Neural crest cell (in vitro differentiated cells): Measurements from ENCODE around the gene VANGL2. TPM values are rescaled to one million over a fixed set of nuclear protein-coding genes. Genes with fewer than 3 reads are reported as not detected.

Source experiments
- DNase-seq: peaks from one replicate; pipeline ENCODE4 v3.0.0; 2021; ENCODE audit warnings: low read depth, mixed read lengths, low spot score
- H3K27ac Mint-ChIP-seq: one replicate; pipeline ENCODE4 v1.8.0; 2021; ENCODE audit warnings: mild to moderate bottlenecking, mixed read lengths; ENCODE audit not compliant: unreplicated experiment
- H3K27me3 Mint-ChIP-seq: 2 replicates; pipeline ENCODE4 v1.8.0; 2021; ENCODE audit warnings: low read depth, mild to moderate bottlenecking, mixed read lengths
- H3K36me3 Mint-ChIP-seq: 2 replicates; pipeline ENCODE4 v1.8.0; 2021; ENCODE audit warnings: low read depth, mild to moderate bottlenecking, mixed read lengths
- H3K4me1 Mint-ChIP-seq: 2 replicates; pipeline ENCODE4 v1.8.0; 2021; ENCODE audit warnings: mixed read lengths
- H3K4me3 Mint-ChIP-seq: one replicate; pipeline ENCODE4 v1.8.0; 2021; ENCODE audit warnings: mild to moderate bottlenecking, mixed read lengths
- H3K9me3 Mint-ChIP-seq: 2 replicates; pipeline ENCODE4 v1.8.0; 2021; ENCODE audit warnings: mixed read lengths
- total RNA-seq: library from RNA; stranded (reverse); gene quantifications from 2 replicates; pipeline ENCODE4 v1.2.1, GENCODE V29; 2021
- TF ChIP-seq, protein P1 (sequence below): fragments of 200-600 bp; sonication (generic); conservative IDR thresholded peaks from 2 replicates; pipeline ENCODE4 v1.5.0; 2021; ENCODE audit warnings: antibody characterized with exemption, mild to moderate bottlenecking

VANGL2 gene
- total RNA-seq, 1 donor from 2014 or later, result 109 TPM

DNA sequence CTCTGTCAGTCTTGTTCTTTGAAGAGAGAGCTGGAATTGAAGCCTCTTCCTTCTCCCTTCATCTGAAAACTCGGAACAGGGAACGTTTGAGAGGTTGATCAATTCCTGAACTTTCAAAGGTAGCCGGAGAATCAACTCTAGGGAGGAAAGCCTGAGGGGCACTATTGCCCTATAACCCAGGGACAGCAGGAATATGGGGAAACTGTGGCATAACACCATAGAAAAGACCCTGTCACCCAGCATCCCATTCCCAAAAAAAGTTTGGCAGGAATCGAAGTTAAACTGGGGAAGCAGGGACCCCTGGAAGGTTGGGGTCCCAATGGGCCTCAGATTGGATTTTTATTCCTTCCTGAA lies 38.6 kb upstream of the VANGL2 start:
- Mint-ChIP-seq H3K36me3 (peaks cover 17% of the 10 kb centered on the region), H3K4me3 (no peak overlapping the region), H3K27me3 (no peaks in the 10 kb centered on the region), H3K27ac (peak overlapping the region; percentile 60), H3K4me1 (peaks cover 46% of the 10 kb centered on the region), H3K9me3 (no peaks in the 10 kb centered on the region)
- TF ChIP-seq, protein P1, sequence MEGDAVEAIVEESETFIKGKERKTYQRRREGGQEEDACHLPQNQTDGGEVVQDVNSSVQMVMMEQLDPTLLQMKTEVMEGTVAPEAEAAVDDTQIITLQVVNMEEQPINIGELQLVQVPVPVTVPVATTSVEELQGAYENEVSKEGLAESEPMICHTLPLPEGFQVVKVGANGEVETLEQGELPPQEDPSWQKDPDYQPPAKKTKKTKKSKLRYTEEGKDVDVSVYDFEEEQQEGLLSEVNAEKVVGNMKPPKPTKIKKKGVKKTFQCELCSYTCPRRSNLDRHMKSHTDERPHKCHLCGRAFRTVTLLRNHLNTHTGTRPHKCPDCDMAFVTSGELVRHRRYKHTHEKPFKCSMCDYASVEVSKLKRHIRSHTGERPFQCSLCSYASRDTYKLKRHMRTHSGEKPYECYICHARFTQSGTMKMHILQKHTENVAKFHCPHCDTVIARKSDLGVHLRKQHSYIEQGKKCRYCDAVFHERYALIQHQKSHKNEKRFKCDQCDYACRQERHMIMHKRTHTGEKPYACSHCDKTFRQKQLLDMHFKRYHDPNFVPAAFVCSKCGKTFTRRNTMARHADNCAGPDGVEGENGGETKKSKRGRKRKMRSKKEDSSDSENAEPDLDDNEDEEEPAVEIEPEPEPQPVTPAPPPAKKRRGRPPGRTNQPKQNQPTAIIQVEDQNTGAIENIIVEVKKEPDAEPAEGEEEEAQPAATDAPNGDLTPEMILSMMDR, result no peak
- DNase-seq, result no peak

DNA sequence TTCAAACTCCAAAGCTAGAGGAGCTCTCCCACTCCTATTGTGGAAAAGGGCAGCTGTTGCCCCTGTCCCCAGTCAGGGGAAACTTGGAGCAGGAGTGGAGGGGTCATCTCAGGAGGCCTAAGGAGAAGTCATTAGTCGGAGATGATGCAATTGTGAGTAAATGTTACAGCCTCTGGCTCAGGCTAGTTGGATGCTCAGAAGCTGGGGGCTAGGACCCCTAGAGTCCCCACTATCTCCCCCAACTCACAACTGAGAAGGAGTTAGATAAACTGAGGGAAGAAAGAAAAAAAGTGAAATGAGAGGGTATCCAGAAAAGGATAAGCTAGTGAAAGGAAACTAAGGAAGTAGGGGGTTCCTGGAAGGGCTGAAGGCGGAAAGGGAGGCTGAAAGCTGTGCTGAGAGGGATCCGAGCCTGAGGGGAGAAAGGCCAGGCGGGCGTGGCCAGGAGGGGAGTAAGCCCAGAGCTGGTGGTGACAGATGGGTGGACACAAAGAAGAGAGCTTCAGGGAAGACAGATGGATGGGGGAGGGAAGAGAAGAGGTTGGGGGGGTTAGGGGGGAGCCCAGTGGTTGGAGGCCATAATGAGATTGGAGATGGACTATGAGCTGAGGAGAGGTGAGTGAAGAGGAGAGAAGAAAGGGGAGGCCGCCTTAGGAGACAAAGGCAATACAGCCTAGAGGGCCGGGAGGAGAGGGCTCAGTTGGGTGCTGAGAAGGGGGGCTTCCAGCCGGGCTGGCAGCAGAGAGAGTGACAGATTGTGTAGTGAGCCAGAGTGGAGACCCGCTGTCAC lies 38.0 kb upstream of the VANGL2 start:
- Mint-ChIP-seq H3K27ac (peak overlapping the region; percentile 98), H3K4me1 (peaks cover 46% of the 10 kb centered on the region), H3K9me3 (no peaks in the 10 kb centered on the region), H3K36me3 (peaks cover 17% of the 10 kb centered on the region), H3K4me3 (peak overlapping the region; percentile 60), H3K27me3 (no peaks in the 10 kb centered on the region)
- no peak for DNase-seq
- TF ChIP-seq, protein P1, result no peak

DNA sequence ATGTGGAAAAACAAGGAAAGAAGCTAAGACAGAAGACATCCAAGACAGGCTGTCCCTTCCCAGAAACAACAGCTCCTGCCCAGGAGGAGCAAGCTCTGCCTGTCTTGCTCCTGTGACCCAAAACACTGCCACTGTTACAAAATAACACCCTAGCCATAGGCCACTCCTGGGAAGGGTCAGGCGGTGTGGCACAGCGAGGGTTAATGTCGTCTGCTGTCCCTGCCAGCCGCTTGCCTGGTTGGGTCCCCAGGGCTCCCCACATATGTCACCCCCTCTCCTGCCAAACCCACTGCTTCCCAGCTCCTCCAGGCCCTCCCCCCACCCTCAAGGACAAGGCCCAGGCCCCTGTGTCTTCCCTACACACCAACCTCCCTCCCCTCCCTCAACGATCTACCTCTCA lies 37.4 kb upstream of the VANGL2 start:
- peak overlapping the region; percentile 98 for H3K27ac Mint-ChIP-seq
- H3K4me1 Mint-ChIP-seq, result peaks cover 46% of the 10 kb centered on the region
- TF ChIP-seq, protein P1, result no peak
- no peaks in the 10 kb centered on the region for H3K9me3 Mint-ChIP-seq
- DNase-seq, result no peak
- peaks cover 12% of the 10 kb centered on the region for H3K36me3 Mint-ChIP-seq
- H3K4me3 Mint-ChIP-seq, result no peak overlapping the region
- H3K27me3 Mint-ChIP-seq, result no peaks in the 10 kb centered on the region

DNA sequence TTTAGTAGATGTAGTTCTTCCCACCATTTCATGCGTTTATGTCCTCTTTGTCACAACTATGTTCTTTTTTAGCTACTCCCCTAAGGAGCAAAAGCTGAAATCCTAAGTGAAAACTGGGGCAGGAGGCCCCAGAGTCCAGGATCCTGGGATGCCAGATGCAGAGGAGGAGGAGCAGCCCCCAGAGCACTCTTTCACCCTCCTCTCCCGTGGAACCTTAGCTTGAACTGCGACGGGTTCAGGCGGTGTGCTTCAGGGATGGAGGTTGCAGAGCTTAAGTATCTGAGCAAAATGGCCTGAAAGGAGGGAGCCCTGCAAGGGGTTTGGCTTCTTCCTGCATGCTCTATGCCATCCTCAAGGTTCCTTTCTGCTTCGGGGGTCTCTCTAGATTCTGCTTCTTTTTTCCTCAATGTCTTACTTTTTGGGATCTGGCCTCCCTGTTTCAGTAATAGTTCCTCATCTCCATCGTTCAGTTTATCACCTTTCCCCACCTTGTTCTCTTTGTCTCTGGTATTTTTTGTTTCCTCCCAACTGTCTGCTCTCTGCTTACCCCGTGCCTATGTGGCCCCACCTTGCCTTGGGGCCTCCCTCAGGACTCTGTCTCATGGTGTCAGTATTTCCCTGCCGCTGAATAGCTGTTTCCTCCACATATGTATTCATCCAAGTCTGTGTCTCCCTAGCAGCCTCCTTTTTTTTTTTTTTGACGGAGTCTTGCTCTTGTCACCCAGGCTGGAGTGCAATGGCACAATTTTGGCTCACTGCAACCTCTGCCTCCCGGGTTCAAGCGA lies 36.2 kb upstream of the VANGL2 start:
- DNase-seq, result no peak
- H3K27me3 Mint-ChIP-seq, result no peaks in the 10 kb centered on the region
- no peaks in the 10 kb centered on the region for H3K9me3 Mint-ChIP-seq
- no peak overlapping the region for H3K4me3 Mint-ChIP-seq
- peak overlapping the region; percentile 76 for H3K27ac Mint-ChIP-seq
- H3K4me1 Mint-ChIP-seq, result peaks cover 46% of the 10 kb centered on the region
- TF ChIP-seq, protein P1, result no peak
- H3K36me3 Mint-ChIP-seq, result peaks cover 5% of the 10 kb centered on the region

DNA sequence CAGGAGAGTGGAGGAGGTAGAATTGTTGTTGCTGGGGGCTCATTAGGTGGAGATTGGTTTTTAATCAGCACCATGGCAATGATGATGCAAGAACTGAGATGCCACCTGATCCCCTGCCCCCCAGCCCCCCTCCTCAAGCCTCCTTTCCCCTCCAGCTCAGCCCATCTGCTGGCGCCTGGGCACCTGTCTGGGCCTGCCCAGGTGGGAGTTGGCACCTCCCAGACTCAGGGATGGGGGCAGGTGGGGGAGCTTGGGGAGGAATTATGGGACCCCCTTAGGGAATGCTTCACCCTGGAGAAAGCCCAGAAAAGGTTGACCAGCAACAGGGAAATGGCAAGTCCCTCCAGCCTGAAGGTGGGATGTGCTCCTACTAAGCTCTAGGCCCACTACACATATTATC lies 35.0 kb upstream of the VANGL2 start:
- peaks cover 46% of the 10 kb centered on the region for H3K4me1 Mint-ChIP-seq
- no peaks in the 10 kb centered on the region for H3K9me3 Mint-ChIP-seq
- H3K36me3 Mint-ChIP-seq, result peaks cover 5% of the 10 kb centered on the region
- H3K27me3 Mint-ChIP-seq, result no peaks in the 10 kb centered on the region
- TF ChIP-seq, protein P1, result no peak
- DNase-seq, result no peak
- peak overlapping the region; percentile 54 for H3K27ac Mint-ChIP-seq
- H3K4me3 Mint-ChIP-seq, result no peak overlapping the region
